HG02885 (cell line): ENCODE results near the gene HES3.

ENCODE experiments used
- ATAC-seq: cut with Tn5 transposase; IDR thresholded peaks from one replicate; pipeline ENCODE4 v1.9.1; 2021; ENCODE audit warnings: mild to moderate bottlenecking; ENCODE audit not compliant: unreplicated experiment, poor library complexity

The HES3 gene

DNA sequence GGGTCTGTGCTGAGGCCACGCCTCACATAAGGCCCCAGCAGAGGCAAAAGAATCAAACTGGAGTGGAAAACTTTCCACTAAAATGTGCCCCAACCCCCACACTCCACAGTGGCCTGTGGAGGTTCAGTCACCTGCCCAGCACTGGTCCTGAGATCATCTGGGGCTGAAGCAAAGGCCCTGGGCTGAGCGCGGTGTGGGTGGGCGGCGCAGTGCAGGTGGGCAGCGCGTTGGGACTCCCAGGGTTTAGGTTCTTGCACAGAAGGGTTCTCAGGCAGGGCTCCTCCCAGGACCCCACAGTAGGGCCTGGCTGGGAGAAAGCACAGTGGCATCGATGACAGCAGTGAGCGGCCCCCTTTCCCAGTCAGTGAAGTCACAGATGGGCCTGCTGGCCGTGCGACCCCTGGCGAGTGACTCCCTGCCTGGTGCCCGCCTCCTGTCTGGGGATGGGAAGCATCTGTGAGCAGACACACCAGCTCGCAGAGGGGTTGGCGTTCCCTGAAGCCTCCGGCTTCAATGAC lies 30.7 kb downstream of the HES3 start:
- no peak for ATAC-seq

GRCh38 chr1:6275826-6276782 lies 32.1 kb downstream of the HES3 start:
- ATAC-seq, result no peak

- ATAC-seq, result no peak
Observed at GRCh38 chr1:6276811-6277555, 33.0 kb downstream of the HES3 start.

DNA sequence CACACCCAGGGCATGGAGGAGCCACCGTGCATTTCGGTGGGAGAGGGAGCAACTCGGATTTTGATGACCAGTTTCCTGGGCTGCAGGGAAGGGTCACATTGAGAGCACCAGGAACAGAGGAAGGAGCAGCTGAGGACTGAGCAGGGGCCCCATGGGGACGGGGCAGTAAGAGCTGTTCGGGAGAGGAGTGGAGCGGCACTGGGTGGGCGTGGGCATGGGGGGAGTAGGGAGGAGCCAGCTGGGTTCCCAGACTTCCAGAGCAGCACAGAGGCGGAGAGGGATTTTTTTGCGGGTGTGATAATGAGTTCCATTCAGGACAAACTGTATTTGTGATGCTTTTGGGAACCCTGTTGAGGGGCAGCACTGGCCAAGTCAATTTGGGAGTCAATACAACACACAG lies 34.3 kb downstream of the HES3 start:
- no peak for ATAC-seq

- ATAC-seq, result no peak
Observed at GRCh38 chr1:6279066-6279465, 35.1 kb downstream of the HES3 start.

DNA sequence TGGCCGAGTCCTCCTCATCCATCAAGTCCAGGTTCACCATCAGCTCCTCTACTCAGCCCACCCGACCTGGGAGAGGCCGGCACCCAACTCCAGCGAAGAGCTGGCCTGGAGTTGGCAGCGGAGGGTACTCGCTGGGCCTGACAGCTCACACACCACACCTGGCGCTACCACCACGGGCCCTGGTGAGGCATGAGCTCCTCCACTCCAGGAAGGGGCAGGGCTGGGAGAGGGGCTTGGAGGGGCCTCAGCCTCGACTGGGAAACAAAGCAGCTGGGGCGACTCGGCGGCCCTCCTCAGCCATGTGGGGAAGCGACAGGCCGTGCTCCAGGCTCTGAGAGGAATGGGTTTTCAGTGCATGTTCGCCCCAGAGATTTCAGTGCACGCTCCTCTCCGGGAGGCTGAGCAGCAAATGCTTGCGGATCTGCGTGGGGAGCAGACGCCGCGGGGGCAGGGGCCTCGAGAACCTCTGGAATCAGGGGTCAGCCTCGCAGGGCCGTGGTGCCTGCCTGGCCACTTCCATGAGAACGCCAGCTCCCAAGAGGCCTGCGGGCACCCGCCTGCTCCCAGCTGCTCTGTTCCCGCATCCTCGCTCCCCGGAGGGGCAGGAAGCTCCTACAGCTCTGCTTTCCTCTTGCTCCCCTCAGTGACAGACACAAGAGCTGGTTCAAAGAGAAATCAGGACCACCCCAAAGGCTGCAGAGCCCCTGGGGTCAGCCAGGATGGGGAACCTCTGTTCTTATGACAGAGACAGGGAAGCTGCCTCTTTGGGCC lies 35.8 kb downstream of the HES3 start:
- no peak for ATAC-seq

GRCh38 chr1:6280761-6281451 lies 36.9 kb downstream of the HES3 start:
- ATAC-seq, result no peak

- ATAC-seq, result no peak
Observed at GRCh38 chr1:6281511-6282402, 37.8 kb downstream of the HES3 start.

DNA sequence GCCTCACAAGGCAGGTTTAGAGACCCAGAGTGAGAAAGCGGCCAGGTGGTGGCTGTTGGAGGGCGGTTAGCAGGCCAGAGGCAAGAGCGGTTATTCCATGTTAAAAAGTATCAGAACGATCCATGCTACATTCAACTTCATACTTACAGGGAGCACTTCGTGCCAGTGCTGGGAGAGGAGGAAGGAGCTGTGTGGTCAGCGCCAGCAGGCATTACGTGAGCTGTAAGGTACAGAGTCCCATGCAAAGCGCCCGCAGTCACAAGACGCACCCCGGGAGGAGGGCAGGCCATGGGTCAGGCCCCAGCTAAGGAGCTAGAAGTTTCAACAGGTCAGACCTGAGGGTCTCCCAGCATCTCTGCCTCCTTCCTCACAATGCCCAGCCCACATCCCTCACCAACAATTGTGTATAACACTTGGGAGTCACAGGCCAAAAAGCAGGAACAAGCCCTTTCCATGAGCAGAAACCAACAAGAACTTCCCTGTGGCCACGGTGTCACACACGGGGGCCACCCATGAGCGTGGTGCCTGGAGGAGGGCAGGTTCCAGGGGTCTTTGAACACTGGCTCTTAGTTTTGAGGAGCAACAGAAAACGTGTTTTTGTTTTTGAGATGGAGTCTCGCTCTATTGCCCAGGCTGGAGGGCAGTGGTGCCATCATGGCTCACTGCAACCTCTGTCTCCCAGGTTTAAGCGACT lies 38.7 kb downstream of the HES3 start:
- no peak for ATAC-seq

- ATAC-seq, result no peak
Observed at GRCh38 chr1:6285336-6285735, 41.4 kb downstream of the HES3 start.

DNA sequence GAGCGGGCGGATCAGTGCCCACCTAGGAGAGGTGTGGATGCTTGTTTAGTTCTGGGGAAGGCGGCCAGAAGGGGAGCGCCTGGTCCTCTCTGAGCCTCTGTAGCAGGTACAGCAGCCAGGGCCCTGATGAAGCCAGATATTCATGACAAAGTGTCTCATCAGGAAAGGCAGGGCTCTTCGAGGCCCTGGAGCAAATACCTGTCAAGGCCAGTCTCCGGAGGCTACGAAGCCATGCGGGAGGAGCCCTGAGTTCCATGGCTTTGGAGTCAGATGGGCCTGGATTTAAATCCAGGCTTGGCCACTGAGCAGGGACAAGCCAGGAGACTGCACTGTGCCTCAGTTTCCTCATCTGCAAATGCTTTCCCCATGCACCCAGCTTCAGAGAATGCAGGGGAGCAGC lies 42.3 kb downstream of the HES3 start:
- ATAC-seq, result no peak

- ATAC-seq, result no peak
Observed at GRCh38 chr1:6287029-6287428, 43.0 kb downstream of the HES3 start.

DNA sequence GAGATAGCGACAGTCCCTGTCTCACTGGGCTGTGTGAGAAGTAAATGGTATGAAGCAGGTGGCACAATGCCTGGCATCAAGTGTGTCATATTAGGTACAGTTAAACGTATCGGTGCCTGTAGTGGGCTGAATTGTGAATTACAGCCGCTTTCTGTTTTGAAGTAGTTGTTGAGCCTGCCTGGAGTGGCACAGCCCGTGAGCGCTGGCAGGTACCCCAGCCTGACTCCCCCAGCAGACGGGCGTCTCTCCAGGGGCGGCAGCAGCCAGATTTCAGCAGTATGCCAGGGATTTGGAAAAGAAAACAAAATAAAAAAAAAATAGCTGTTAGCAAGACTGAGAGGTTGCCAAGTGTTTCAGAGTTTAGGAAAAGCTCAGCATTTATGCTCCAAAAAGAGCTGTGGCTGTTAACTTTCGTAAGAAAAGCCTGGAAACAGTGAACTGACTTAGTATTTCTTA lies 43.5 kb downstream of the HES3 start:
- no peak for ATAC-seq

- no peak for ATAC-seq
Observed at GRCh38 chr1:6288026-6288425, 44.0 kb downstream of the HES3 start.

DNA sequence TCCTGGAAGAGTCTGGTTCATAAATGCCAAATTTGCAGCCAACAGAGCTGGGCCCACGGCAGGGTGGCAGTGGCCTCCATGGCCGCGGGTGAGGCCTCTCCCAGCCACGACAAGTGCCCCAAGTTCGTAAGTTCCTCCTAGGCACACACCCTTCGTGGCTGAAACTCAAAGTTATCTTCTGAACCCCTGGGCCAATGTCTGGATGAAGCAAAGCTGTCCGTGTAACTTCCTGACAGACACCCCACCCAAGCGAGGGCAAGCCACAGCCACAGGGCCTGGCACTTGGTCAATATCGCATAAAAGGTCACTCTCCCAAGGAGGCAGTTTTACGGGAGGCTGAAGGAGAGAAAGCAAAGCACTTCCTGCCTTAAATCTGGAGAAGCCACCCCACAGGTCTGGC lies 44.7 kb downstream of the HES3 start:
- ATAC-seq, result no peak

GRCh38 chr1:6292102-6292501 lies 48.1 kb downstream of the HES3 start:
- ATAC-seq, result no peak

DNA sequence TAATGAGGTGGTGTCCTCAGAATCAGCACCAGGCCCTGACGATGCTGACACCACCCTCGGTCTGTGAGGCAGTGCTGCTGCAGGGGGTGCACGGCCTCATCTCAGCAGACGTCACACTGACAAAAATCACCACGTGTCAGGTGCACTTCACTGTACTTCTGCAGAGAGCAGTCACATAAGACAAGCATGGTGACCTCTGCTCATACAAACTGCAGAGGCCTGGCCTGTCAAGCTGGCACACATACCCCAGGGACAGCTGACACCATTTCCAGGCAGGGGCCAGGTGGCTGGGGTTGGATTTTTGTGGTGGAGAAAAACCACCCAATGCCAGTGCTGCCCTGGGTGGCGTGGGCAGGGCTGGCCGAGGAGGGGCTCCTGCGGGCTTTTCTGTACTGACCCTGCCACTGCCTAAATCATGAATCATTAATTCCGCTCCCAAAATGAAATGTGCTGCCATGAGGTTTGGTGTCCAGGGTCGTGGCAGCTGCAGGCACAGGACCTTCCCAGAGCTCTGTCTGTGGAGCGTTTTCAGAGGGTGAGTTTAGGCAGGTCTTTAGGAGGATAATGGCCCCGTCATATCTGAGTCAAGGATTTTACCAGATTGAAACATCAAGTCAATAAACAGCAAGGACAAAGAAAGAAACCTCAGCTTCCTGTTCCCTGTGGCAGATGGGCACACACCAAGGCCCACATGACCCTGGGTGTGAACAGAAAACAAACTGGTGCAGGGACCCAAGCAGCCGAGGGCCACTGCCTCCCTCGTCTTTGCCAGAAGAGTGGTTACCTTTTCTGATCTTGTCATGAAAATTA lies 50.3 kb downstream of the HES3 start:
- ATAC-seq, result no peak
